Measurements from ENCODE around the gene AKAP6. TPM values are rescaled to one million over a fixed set of nuclear protein-coding genes. Genes with fewer than 3 reads are reported as not detected.

AKAP6 gene
- total RNA-seq, 1 donor from 2014 or later: 1.5 TPM

Other genes with a start within 250 kb of the AKAP6 start
- gene RNU6-7, start 127.3 kb upstream of the AKAP6 start, total RNA-seq: not detected
- gene RNU6-8, start 126.0 kb upstream of the AKAP6 start, total RNA-seq: not detected

Data from mesenteric fat pad (tissue), 1 donor.